GM19099 (cell line): ENCODE data around the gene SLCO4C1.

Source experiments
- POLR2A ChIP-seq: IDR thresholded peaks from 3 replicates; pipeline ENCODE4 v1.6.1; 2011; ENCODE audit warnings: low read depth; ENCODE audit not compliant: insufficient read length; ENCODE audit errors: extremely low read depth

Gene SLCO4C1, protein sequence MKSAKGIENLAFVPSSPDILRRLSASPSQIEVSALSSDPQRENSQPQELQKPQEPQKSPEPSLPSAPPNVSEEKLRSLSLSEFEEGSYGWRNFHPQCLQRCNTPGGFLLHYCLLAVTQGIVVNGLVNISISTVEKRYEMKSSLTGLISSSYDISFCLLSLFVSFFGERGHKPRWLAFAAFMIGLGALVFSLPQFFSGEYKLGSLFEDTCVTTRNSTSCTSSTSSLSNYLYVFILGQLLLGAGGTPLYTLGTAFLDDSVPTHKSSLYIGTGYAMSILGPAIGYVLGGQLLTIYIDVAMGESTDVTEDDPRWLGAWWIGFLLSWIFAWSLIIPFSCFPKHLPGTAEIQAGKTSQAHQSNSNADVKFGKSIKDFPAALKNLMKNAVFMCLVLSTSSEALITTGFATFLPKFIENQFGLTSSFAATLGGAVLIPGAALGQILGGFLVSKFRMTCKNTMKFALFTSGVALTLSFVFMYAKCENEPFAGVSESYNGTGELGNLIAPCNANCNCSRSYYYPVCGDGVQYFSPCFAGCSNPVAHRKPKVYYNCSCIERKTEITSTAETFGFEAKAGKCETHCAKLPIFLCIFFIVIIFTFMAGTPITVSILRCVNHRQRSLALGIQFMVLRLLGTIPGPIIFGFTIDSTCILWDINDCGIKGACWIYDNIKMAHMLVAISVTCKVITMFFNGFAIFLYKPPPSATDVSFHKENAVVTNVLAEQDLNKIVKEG

DNA sequence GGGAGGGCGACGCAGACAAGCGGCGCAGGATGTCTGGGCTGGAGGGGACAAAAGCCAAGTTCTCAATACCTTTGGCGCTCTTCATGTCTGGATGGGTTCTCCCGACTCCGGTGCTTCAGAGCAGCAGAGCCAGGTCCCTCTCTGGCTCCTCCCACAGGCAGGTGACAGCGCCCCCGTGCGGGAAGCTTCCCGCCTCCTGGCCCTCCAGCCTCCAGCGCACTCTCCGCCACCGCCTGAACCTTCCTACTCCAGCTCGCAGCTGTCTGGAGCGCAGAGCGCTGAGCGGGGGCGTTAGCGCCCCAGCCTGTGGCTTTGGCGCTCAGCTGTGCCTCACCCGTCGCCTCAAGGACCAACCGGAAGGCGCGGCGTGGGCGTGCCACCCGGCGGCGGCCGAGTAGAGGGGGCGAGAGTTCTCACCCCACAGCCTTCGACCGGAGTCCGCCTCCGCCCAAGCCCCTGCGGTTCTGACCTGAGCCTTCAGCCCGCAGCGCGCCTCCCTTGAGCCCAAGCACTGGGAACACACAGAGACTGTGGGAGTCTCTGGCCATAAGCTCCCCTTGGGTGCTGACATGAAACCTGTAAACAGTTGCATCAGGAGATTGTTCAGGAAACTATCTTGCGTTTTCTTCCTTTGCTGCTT, at the start of gene SLCO4C1:
Gene SLCO4C1 (minus strand): TSS at position 107 of the 640 bp plus-strand sequence. CDS start 22 bp downstream, at position 85.
- TF ChIP-seq POLR2A, result peak; percentile 67

DNA sequence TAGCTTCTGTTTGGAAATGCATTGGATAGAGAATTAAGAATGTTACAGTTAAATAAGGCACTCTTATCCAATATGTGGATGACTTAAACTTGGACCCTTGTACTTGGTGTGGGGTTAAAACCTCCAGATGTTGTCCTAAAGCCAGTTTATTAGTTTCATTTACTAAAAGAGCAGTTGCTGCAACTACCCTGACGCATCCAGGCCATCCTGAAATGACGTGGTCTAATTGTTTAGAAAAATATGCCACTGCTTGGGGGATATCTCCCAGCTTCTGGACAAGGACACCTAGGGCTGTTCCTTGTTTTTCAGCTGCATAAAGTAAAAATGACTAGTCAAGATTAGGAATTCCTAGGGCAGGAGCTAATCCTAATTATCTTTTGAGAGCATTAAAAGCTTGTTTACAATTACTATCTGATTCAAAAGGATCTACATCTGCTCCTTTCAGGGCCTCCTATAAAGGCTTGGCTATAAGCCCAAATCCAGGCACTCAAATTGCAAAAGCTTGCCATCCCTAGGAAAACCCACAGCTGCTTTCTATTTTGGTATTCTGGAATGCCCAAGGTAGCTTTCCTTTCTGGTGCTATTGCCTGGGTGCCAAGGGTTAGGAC, 45.7 kb upstream of the SLCO4C1 start:
- no peak for TF ChIP-seq POLR2A

DNA sequence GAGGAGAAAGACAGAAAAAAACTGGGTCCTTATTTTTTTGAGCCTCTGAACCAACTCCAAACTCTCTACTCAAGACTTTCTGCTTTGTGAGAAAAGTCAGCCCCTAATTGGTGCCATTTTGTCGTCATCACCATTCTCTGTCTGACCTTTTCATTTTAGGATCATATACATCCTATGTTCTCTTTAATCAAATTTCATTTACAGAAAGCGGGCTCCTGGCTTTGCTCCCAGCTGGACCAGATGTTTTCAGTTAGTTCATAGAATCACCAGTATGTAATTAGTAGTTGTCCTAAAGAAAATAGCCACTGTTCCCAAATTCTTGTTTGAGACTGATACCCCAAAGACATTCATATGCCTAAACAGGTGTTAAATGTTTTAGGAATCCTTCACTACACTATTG, 28.6 kb upstream of the SLCO4C1 start:
- no peak for TF ChIP-seq POLR2A

DNA sequence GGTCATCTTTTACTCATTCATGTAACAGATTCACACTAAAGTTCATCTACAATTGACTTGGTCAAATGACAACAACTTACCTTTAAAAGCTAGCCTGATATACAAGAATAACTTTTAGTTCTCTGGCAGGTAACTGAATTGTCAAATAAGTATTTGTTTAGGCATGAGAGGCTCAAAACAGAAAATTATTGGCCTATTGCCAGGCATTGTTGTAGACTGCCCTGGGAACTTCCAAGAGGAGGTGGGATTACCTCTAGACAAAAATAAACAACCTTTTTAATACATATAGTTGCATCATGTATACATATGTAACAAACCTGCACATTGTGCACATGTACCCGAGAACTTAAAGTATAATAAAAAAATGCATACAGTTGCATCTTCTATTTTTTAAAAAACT, 18.2 kb upstream of the SLCO4C1 start:
- TF ChIP-seq POLR2A, result no peak

DNA sequence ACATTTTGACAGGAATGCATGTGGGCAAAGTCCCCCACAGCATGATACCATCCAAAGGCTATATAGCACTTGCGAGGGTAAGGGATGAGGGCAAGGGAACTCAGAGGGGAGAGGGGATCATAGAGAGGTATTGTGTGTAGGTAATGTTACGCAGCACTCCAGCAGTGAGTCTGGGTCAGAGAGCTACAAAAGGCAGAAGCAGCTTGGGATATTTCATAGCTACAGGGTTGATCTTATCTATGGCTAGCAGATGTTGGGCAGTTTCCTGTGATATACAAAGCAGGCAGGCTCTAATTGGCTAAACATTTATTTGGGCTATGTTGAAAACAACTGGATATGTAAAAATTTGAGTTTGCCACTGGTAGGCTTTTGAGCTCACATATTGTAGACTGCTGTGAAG, 17.8 kb upstream of the SLCO4C1 start:
- no peak for TF ChIP-seq POLR2A

DNA sequence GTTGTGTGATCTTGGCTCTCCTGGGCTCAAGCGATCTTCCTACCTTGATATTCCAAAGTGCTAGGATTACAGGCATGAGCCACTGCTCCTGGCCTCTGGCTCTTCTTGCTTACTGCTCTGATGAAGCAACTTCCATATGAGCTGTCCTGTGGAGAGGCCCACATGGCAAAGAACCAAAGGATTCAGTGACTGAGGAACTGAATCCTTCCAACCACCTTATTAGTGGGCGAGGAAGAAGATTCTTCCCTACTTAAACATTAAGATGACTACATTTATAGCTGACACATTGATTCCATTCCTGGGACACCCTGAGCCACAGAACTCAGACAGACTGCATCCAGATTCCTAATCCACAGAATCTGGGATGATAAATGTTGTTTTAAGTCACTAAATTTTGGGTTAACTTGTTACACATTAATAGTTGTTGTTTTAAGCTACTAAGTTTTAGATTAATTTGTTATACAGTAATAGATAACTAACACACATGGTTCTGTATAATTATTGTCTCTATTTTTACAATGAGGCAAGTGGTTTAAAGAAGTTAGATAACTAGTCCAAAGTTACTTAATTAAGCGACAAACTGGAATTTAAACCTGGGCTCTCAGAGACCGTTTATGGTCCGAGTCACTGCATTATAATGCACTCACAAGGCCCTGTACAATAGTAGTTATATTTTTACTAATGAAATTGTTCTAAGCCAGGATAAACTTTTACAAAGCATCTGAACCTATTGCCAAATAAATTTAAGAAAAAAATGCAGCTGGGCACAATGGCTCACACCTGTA, 16.7 kb upstream of the SLCO4C1 start:
- TF ChIP-seq POLR2A, result no peak

DNA sequence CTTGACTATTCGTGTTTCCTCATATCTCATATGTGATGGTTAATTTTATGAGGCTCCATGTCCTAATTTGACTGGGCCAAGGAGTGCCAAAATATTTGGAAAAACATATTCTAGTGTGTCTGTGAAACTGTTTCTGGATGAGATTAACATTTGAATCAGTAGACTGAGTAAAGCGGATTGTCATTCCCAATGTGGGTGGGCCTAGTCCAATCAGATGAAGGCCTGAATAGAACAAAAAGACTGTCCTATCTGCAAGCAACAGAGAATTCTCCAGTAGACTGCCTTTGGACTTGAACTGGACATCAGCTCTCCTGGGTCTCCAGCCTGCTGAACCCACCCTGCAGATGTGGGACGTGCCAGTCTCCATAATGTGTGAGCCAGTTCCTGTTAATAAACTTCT, 13.5 kb upstream of the SLCO4C1 start:
- TF ChIP-seq POLR2A, result no peak

DNA sequence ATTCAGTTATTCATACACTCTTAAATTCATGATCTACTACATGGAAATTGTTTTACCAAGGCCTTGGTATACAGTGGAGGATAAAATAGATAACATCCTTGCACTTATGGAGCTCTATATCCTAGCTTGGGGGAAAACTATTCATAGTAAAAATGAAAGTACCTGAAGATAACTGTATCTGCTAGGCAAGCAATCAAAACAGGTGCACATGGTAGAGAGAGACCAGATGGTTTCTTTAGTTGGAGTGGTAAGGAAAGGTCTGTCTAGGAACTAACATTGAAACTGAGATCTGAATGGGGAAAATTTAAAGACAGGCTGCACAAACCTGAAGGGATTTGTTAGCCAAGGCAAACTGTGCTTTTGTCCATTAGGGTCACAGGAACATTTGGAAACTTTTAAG, 11.1 kb upstream of the SLCO4C1 start:
- no peak for TF ChIP-seq POLR2A

DNA sequence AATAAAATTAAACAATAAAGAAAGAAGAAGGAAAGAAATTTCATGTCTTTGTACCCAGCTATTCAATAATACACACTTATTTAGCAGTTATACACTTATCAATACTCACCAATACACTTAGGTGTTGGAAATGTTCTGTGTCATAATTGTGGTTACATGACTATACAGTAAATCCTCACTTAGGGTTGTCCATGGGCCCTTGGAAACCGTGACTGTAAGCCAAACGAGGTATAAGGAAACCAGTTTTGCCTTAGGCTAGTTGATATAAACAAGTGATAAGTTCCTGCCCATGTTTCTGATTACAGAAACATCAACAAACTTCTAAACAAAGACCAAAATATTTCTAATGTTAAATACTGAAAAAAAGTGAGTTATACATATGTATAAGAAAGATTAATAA, 10.0 kb upstream of the SLCO4C1 start:
- TF ChIP-seq POLR2A, result no peak

DNA sequence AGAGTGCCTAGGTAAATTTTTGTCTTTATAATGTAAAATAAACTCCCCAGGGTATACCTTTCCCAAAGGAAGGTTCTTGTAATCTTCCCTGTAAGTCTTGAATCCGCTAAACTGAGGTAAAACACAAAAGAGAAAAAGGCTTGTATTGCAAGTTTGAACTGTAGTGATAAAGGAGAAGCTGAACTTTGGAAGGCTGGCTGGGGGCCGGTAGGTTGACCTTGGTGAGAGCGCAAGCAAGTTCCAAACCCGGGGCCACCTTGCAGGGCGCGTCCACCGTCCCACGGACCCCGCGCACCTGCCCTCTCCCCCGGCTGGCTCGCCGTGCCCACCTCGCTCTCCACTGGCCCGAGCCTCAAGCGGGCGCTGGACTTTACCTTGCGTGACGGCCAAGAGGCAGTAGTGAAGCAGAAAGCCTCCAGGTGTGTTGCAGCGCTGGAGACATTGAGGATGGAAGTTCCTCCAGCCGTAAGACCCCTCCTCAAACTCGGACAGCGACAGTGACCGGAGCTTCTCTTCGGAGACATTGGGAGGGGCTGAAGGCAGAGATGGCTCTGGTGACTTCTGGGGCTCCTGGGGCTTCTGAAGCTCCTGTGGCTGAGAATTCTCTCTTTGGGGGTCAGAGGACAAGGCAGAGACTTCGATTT, 428 bp downstream of the SLCO4C1 start:
- TF ChIP-seq POLR2A, result no peak

DNA sequence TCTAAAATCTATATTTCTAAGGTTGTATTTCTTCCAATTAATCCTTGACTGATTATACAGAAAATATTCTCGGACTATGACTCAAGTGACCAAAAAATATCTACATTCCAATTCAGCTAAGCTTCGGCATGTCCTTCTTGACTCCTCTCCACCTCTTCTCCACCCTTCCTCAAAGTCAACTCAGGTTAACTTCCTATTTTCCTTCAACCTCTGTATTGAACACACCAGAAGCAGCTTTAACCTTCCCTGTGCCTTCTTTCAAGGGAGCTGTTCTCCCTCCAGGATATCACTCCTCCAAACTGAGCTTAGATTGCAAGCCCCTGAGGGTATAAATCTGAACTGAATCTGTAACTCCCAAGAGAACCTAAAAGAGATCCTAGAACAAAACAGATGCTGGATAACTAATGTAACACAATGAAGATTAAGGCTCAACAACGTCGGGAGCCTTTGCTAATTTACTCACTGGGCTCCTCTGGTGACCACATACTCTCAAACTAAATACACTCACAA, 1.1 kb downstream of the SLCO4C1 start:
- no peak for TF ChIP-seq POLR2A

DNA sequence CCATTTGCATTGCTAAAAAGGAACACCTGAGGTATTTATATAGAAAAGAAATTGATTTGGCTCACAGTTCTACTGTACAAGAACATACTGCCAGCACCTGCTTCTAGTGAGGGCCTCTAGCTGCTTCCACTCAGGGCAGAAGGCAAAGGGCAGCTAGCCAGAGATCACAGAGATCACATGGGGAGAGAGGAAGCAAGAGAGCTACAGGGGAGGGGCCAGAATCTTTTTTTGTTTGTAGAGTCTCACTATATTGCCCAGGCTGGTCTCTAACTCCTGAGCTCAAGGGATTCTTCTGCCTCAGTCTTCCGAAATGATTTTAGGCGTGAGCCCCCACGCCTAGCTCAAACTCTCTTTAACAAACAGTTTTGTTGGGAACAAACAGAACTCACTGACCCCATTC, 6.1 kb downstream of the SLCO4C1 start:
- TF ChIP-seq POLR2A, result no peak

DNA sequence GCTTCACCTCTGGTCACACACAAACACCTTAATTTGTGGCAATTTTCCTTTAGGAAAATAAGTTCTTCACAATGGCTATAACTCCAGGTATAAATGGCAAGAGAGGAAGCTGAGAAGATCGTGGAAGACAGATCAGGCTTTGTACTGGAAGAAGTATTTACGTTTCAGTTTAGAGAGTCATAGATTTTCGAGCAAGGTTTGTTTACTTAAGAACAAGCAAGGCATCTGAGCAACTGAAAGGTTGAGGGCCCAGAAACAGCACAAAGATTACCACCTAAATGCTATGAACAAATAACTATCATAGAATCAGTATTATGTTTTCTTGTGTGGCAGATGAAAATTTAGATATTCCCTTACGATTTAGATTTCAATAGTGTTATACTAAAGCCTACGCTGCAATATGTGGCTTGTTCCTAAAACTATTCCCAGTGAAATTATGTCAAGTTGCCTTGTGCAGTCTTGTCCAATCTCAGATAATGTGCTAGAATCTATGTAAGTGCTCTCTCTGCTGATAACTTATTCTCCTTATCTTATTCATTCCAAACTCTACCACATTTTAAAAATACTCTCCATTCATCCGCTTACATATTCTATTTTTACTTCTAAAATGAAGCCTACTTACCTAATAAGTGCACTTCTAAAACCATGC, 6.7 kb downstream of the SLCO4C1 start:
- no peak for TF ChIP-seq POLR2A
